H1 (cell line): ENCODE measurements around the gene TECTB. TPM values are rescaled to one million over a fixed set of nuclear protein-coding genes. Genes with fewer than 3 reads are reported as not detected.

Source experiments
- CTCF ChIA-PET: fragments of 300-600 bp; sonication (Branson Sonifier 250); formaldehyde crosslinking; loops from one replicate; lab custom pipeline; 2021; ENCODE audit not compliant: partially characterized antibody; lab: Charles Lee
- POLR2A ChIA-PET: fragments of 300-600 bp; sonication (Branson Sonifier 250); formaldehyde crosslinking; loops from one replicate; lab custom pipeline; 2021; ENCODE audit warnings: inconsistent platforms; ENCODE audit not compliant: partially characterized antibody; lab: Charles Lee
- DNase-seq, 2 experiments: peaks; one replicate each; pipeline versions ENCODE4 v3.0.0 to v3.0.0-alpha.2; 2010 to 2022; ENCODE audit warnings: low spot score in 2 of 2, low read depth in 1 of 2, mixed read lengths in 1 of 2
- FAIRE-seq: peaks from 2 replicates; lab custom pipeline; 2011; peaks lifted over from hg19 to GRCh38; lab: Jason Lieb, UNC
- H2AFZ ChIP-seq: 2 replicates; pipeline ENCODE4 v1.8.1; 2012; ENCODE audit warnings: low read length, inconsistent platforms
- H2AK5ac ChIP-seq: 2 replicates; pipeline ENCODE4 v1.6.1; 2013; ENCODE audit warnings: low read depth, low read length
- H2BK120ac ChIP-seq: replicated peaks from 2 replicates; pipeline ENCODE3; 2013; ENCODE audit warnings: low read depth, low read length, inconsistent platforms
- H2BK12ac ChIP-seq: 2 replicates; pipeline ENCODE4 v1.6.1; 2013; ENCODE audit warnings: low read depth, low read length
- H2BK15ac ChIP-seq: 2 replicates; pipeline ENCODE4 v1.6.1; 2013; ENCODE audit warnings: low read length
- H2BK20ac ChIP-seq: 2 replicates; pipeline ENCODE4 v1.6.1; 2013; ENCODE audit warnings: low read length
- H2BK5ac ChIP-seq: 2 replicates; pipeline ENCODE4 v1.6.1; 2013; ENCODE audit warnings: low read depth, low read length
- H3K14ac ChIP-seq: 2 replicates; pipeline ENCODE4 v1.6.1; 2013; ENCODE audit warnings: inconsistent platforms; ENCODE audit not compliant: insufficient read length
- H3K18ac ChIP-seq: 2 replicates; pipeline ENCODE4 v1.6.1; 2013; ENCODE audit warnings: low read length; ENCODE audit errors: extremely low read depth
- H3K23ac ChIP-seq: 2 replicates; pipeline ENCODE4 v1.6.1; 2013; ENCODE audit warnings: inconsistent platforms; ENCODE audit not compliant: insufficient read length
- H3K23me2 ChIP-seq: 2 replicates; pipeline ENCODE4 v1.6.1; 2013; ENCODE audit warnings: low read depth, low read length
- H3K27ac ChIP-seq: 2 replicates; pipeline ENCODE4 v1.6.1; 2011; ENCODE audit warnings: low read depth, low read length, inconsistent platforms
- H3K27me3 ChIP-seq, 4 experiments: replicated peaks in 1 of 4; 1 replicate in 1 of 4; 2 replicates in 3 of 4; pipeline versions ENCODE4 v1.6.1 to v1.8.1; 2011 to 2013; ENCODE audit warnings: low read length in 3 of 4, mild to moderate bottlenecking in 3 of 4, inconsistent platforms in 2 of 4, mixed read lengths in 2 of 4, moderate library complexity in 1 of 4; ENCODE audit not compliant: control insufficient read depth in 3 of 4, insufficient read depth in 3 of 4; ENCODE audit errors: extremely low read depth in 1 of 4
- H3K36me3 ChIP-seq, 4 experiments: 2 replicates each; pipeline versions ENCODE4 v1.6.1 to v1.8.1; 2011 to 2013; ENCODE audit warnings: mild to moderate bottlenecking in 4 of 4, low read length in 3 of 4, moderate library complexity in 2 of 4, control low read depth in 1 of 4, inconsistent platforms in 1 of 4; ENCODE audit not compliant: insufficient read depth in 4 of 4, control insufficient read depth in 2 of 4
- H3K4ac ChIP-seq: replicated peaks from 2 replicates; pipeline ENCODE3; 2013; ENCODE audit warnings: low read length, low read depth, mixed read lengths, inconsistent platforms; ENCODE audit not compliant: insufficient read length
- H3K4me1 ChIP-seq, 4 experiments: replicated peaks in 1 of 4; 1 replicate in 1 of 4; 2 replicates in 3 of 4; pipeline versions ENCODE4 v1.6.1 to v1.8.1; 2011 to 2013; ENCODE audit warnings: low read length in 3 of 4, inconsistent platforms in 2 of 4, mixed read lengths in 1 of 4; ENCODE audit not compliant: insufficient read depth in 4 of 4, control insufficient read depth in 3 of 4
- H3K4me2 ChIP-seq, 2 experiments: 2 replicates each; pipeline versions ENCODE4 v1.6.1 to v1.8.1; 2011 to 2013; ENCODE audit warnings: low read depth in 2 of 2, low read length in 2 of 2, control low read depth in 1 of 2, inconsistent platforms in 1 of 2, mild to moderate bottlenecking in 1 of 2; ENCODE audit not compliant: insufficient read depth in 1 of 2
- H3K4me3 ChIP-seq, 4 experiments: fragments of 200-600, 300-600 bp in 1 of 4; sonication (generic), shearing (Covaris generic), sonication (Bioruptor Twin) in 1 of 4; 2 replicates each; pipeline versions ENCODE4 v1.5.1 to v1.8.1; 2011 to 2016; ENCODE audit warnings: low read length in 4 of 4, low read depth in 3 of 4, control low read depth in 2 of 4, inconsistent platforms in 2 of 4, mild to moderate bottlenecking in 2 of 4, mixed read lengths in 1 of 4, moderate library complexity in 1 of 4; ENCODE audit not compliant: insufficient read depth in 2 of 4; ENCODE audit errors: extremely low read depth in 1 of 4
- H3K56ac ChIP-seq: replicated peaks from 2 replicates; pipeline ENCODE3; 2013; ENCODE audit warnings: low read depth, mild to moderate bottlenecking, mixed read lengths, low read length, inconsistent platforms; ENCODE audit not compliant: insufficient read length
- H3K79me1 ChIP-seq: 2 replicates; pipeline ENCODE4 v1.6.1; 2013; ENCODE audit warnings: low read depth, low read length, control low read depth
- H3K79me2 ChIP-seq, 2 experiments: 2 replicates each; pipeline versions ENCODE4 v1.6.1 to v1.8.1; 2012 to 2013; ENCODE audit warnings: low read length in 2 of 2, mild to moderate bottlenecking in 2 of 2, inconsistent platforms in 1 of 2; ENCODE audit not compliant: insufficient read depth in 2 of 2, control insufficient read depth in 1 of 2
- H3K9ac ChIP-seq, 4 experiments: replicated peaks in 1 of 4; 1 replicate in 1 of 4; 2 replicates in 3 of 4; pipeline versions ENCODE4 v1.6.1 to v1.8.1; 2011 to 2013; ENCODE audit warnings: low read depth in 3 of 4, low read length in 3 of 4, control low read depth in 2 of 4, mild to moderate bottlenecking in 2 of 4, moderate library complexity in 2 of 4, inconsistent platforms in 1 of 4; ENCODE audit errors: extremely low read depth in 1 of 4
- H3K9me3 ChIP-seq, 2 experiments: 2 replicates each; pipeline versions ENCODE4 v1.6.1 to v1.8.1; 2012 to 2013; ENCODE audit warnings: mild to moderate bottlenecking in 2 of 2, moderate library complexity in 2 of 2, control low read depth in 1 of 2, inconsistent platforms in 1 of 2, low read depth in 1 of 2, low read length in 1 of 2, mixed read lengths in 1 of 2; ENCODE audit not compliant: insufficient read depth in 2 of 2
- H4K20me1 ChIP-seq, 2 experiments: replicated peaks in 1 of 2; 2 replicates each; pipeline versions ENCODE3 to v1.8.1; 2011 to 2013; ENCODE audit warnings: inconsistent platforms in 2 of 2, low read length in 2 of 2, mild to moderate bottlenecking in 1 of 2; ENCODE audit not compliant: insufficient read depth in 2 of 2, control insufficient read depth in 1 of 2
- H4K5ac ChIP-seq: 2 replicates; pipeline ENCODE4 v1.6.1; 2013; ENCODE audit warnings: low read length, low read depth, mixed read lengths, inconsistent platforms; ENCODE audit not compliant: insufficient read length
- H4K8ac ChIP-seq: 2 replicates; pipeline ENCODE4 v1.8.0; 2013; ENCODE audit warnings: mild to moderate bottlenecking, moderate library complexity, low read length, inconsistent platforms; ENCODE audit not compliant: insufficient read depth; ENCODE audit errors: extremely low read depth
- H4K91ac ChIP-seq: replicated peaks from 2 replicates; pipeline ENCODE3; 2013; ENCODE audit warnings: low read length, mixed read lengths, inconsistent platforms; ENCODE audit not compliant: insufficient read length
- WGBS, 2 experiments: shearing (Covaris generic) in 1 of 2; methylation state at CpG; one replicate each; pipeline versions ENCODE4 v1.1.6 to v1.1.7; 2013 to 2015; ENCODE audit warnings: low lambda C conversion rate in 2 of 2, mixed read lengths in 2 of 2, inconsistent platforms in 1 of 2, low coverage in 1 of 2, missing lambda C conversion rate in 1 of 2; ENCODE audit not compliant: insufficient replicate concordance in 2 of 2, insufficient coverage in 1 of 2, insufficient read length in 1 of 2; ENCODE audit errors: extremely low coverage in 1 of 2, missing lambda C conversion rate in 1 of 2; 5-methylcytosine and 5-hydroxymethylcytosine counted together
- polyA plus RNA-seq, 7 experiments: library from polyadenylated mRNA; depleted of rRNA in 3 of 7; stranded (reverse) in 5 of 7; unstranded in 2 of 7; fragments of >200 nt in 5 of 7; fragments of 200-250 nt in 2 of 7; gene quantifications; 1 replicate in 5 of 7; 2 replicates in 1 of 7; 4 replicates in 1 of 7; pipeline versions ENCODE4 v1.2.1 to v1.2.3, GENCODE V29; 2011 to 2013; ENCODE audit warnings: missing spikeins in 2 of 7, mixed read lengths in 2 of 7
- total RNA-seq: library from RNA; stranded (reverse); fragmentation: NEBNext Ultra II Directional; extraction: Animal tissue kit (Norgen Biotek cat#: 25700); gene quantifications from 2 replicates; pipeline ENCODE4 v1.2.1, GENCODE V29; 2021

Gene TECTB
- total and polyA plus RNA-seq, 2 of the 8 experiments (the other 6 are each of a cell fraction or from before 2014, with no cell fraction given), result not detected

DNA sequence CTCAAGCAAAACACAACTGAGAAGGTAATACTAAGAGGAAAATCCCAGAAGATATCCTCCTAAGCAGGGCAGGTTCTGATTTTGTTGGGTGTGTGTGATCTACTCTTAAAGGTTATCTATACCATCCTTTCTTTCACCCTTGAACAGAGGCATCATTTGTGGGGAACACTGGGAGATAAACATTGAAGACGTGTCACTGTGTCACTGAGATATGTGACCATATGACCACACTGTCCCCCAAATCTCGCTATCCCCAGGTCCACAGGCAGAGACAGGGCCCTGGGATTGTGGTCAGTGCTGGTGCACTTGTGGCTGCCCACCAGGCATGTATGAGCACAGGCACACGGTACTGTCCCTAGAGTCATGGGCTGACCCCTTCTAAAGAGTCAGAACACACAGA lies 30.0 kb downstream of the TECTB start:
- Histone ChIP-seq H2BK15ac (no peak overlapping the region), H3K23me2 (no peaks in the 10 kb centered on the region), H2AK5ac (no peak overlapping the region), H3K27ac (no peak overlapping the region), H3K27me3 (no peaks in the 10 kb centered on the region), H3K9me3 (no peaks in the 10 kb centered on the region), H2BK120ac (no peak overlapping the region), H2BK5ac (no peak overlapping the region), H3K4ac (no peak overlapping the region), H3K4me3 (no peak overlapping the region), H3K23ac (no peak overlapping the region), H3K56ac (no peak overlapping the region), H4K91ac (no peak overlapping the region), H2AFZ (no peak overlapping the region), H4K20me1 (no peaks in the 10 kb centered on the region), H3K4me2 (no peak overlapping the region), H3K36me3 (no peaks in the 10 kb centered on the region), H3K14ac (no peak overlapping the region), H3K79me2 (no peaks in the 10 kb centered on the region), H2BK12ac (no peak overlapping the region), H2BK20ac (no peak overlapping the region), H4K5ac (no peak overlapping the region), H3K4me1 (no peaks in the 10 kb centered on the region), H4K8ac (no peak overlapping the region), H3K79me1 (no peaks in the 10 kb centered on the region), H3K18ac (no peak overlapping the region), H3K9ac (no peak overlapping the region)
- ChIA-PET CTCF (interaction anchor here (1.2 to 3.3 kb wide), 4 partner anchors 10 to 197 kb away, joined by 3 to 40 read pairs (median 6); no protein-coding TSS in a partner anchor), POLR2A (interaction anchor here (0.6 kb wide), 1 partner anchor 190 kb away, joined by 4 read pairs; no protein-coding TSS in a partner anchor)
- FAIRE-seq, result no peak
- 92% methylated on average over 3 of the region's 3 CpGs; no CpG with 5 or more reads in 1 of the 2 experiments for WGBS, 2 experiments
- no peak for DNase-seq
